ENCODE data around the gene SYNPO2. TPM values are rescaled to one million over a fixed set of nuclear protein-coding genes. Genes with fewer than 3 reads are reported as not detected.

The SYNPO2 gene
- total RNA-seq, 1 experiment from 2014 or later = 0.04 TPM

DNA sequence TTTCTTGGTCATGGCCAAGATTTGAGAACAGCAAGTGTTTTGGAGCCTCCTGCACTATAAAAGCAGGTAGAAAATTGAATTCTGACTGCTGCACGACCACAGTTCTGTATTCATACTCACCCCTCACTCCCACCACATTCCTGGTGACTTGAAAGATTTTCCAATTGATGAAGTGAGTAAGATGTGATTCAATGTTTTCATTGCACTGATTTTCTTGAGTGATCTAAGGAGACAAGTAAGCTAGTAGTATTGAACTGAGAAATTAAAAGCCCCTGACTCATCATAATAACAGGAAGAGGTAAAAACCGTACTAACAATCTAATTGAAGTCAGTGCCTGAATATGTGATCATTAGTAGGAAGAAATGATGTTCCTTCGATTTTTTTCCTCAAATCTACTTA is 46.6 kb upstream of the SYNPO2 start:
- no peaks in the 10 kb centered on the region for H3K27me3 ChIP-seq (ENCODE audit: low read length)
- no peak overlapping the region for H3K4me3 ChIP-seq (ENCODE audit: low read length)
- no peaks in the 10 kb centered on the region for H3K9me2 ChIP-seq (replicated peaks; ENCODE audit: low read length)
- TF ChIP-seq EZH2 (IDR thresholded peaks at IDR 0.05; ENCODE audit: low read length, unreplicated experiment) = no peak
- no peak for TF ChIP-seq EZH2phosphoT487 (IDR thresholded peaks at IDR 0.05; ENCODE audit: borderline replicate concordance, low read length)
- TF ChIP-seq CTCF (conservative IDR thresholded peaks at IDR 0.05; ENCODE audit: low read depth, low read length) = no peak
- CTCF ChIA-PET = interaction anchor here (0.6 kb wide), 1 partner anchor 23 kb away, joined by 3 read pairs; no protein-coding TSS in a partner anchor
- peak overlapping the region; percentile 75 for H3K27ac ChIP-seq (ENCODE audit: low read length)
- DNase-seq = peak; percentile 89
- H3K4me2 ChIP-seq (ENCODE audit: low read length) = peak overlapping the region; percentile 62
- no peaks in the 10 kb centered on the region for H4K20me1 ChIP-seq (ENCODE audit: low read length)
- H3K36me3 ChIP-seq (ENCODE audit: low read depth, low read length) = no peaks in the 10 kb centered on the region
- POLR2A ChIA-PET (ENCODE audit: unreplicated experiment) = interaction anchor here (0.6 kb wide), 1 partner anchor 136 kb away, joined by 3 read pairs; no protein-coding TSS in a partner anchor
- no peaks in the 10 kb centered on the region for H3K79me2 ChIP-seq (ENCODE audit: low read length)
- H3K9me3 ChIP-seq (ENCODE audit: low read length) = no peaks in the 10 kb centered on the region
- no peak overlapping the region for H3K9ac ChIP-seq (ENCODE audit: low read length)
- H2AFZ ChIP-seq (ENCODE audit: low read length) = no peak overlapping the region
- BruUV-seq (replicated peaks) = no TSS peak
- ATAC-seq = peak; percentile 93
- intact Hi-C loops (cut with micrococcal nuclease) = no loop called here
- H3K4me1 ChIP-seq (ENCODE audit: insufficient read depth, low read length) = peaks cover 26% of the 10 kb centered on the region
- H3F3A ChIP-seq (ENCODE audit: low read length, unreplicated experiment) = peaks cover 4% of the 10 kb centered on the region

GRCh38 chr4:118843237-118843636 is 45.4 kb upstream of the SYNPO2 start:
- ChIA-PET POLR2A (ENCODE audit: unreplicated experiment) (no interaction called here), CTCF (no interaction called here)
- H3K4me2 ChIP-seq (ENCODE audit: low read length) = no peak overlapping the region
- DNase-seq (no peak), ATAC-seq (no peak)
- H3K27ac ChIP-seq (ENCODE audit: low read length) = no peak overlapping the region
- H3K9me2 ChIP-seq (replicated peaks; ENCODE audit: low read length) = no peaks in the 10 kb centered on the region
- intact Hi-C loops (cut with micrococcal nuclease) = no loop called here
- H3K36me3 ChIP-seq (ENCODE audit: low read depth, low read length) = no peaks in the 10 kb centered on the region
- H3K4me3 ChIP-seq (ENCODE audit: low read length) = no peak overlapping the region
- no peaks in the 10 kb centered on the region for H3K27me3 ChIP-seq (ENCODE audit: low read length)
- H3K4me1 ChIP-seq (ENCODE audit: insufficient read depth, low read length) = peaks cover 24% of the 10 kb centered on the region
- H2AFZ ChIP-seq (ENCODE audit: low read length) = no peak overlapping the region
- no peaks in the 10 kb centered on the region for H4K20me1 ChIP-seq (ENCODE audit: low read length)
- H3K79me2 ChIP-seq (ENCODE audit: low read length) = no peaks in the 10 kb centered on the region
- H3K9ac ChIP-seq (ENCODE audit: low read length) = no peak overlapping the region
- no peaks in the 10 kb centered on the region for H3K9me3 ChIP-seq (ENCODE audit: low read length)
- TF ChIP-seq EZH2 (IDR thresholded peaks at IDR 0.05; ENCODE audit: low read length, unreplicated experiment) = no peak
- TF ChIP-seq CTCF (conservative IDR thresholded peaks at IDR 0.05; ENCODE audit: low read depth, low read length) = no peak
- no peak for TF ChIP-seq EZH2phosphoT487 (IDR thresholded peaks at IDR 0.05; ENCODE audit: borderline replicate concordance, low read length)
- peaks cover 4% of the 10 kb centered on the region for H3F3A ChIP-seq (ENCODE audit: low read length, unreplicated experiment)
- BruUV-seq (replicated peaks) = no TSS peak

DNA sequence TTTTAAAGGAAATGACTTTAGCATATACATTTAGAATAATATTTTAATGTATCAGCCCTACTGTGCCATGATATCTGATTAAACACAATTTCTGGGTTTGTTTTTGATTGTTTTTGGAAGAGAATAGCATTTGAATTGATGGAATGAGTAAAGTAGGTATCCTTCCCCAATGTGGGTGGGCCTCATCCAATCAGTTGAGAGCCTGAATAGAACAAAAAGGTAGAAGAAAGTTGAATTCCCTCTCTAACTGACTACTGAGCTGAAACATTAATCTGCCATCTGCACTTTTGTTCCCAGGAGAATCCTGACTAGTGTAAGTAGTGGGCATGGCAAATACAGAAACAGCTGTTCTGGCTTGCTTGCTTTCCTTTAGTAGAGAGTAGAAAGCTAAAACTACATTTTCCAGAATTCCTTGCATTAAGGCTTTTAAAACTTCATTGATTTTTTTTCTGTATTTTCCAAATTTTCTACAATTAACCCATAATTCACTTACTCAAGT is 43.1 kb upstream of the SYNPO2 start:
- TF ChIP-seq CTCF (conservative IDR thresholded peaks at IDR 0.05; ENCODE audit: low read depth, low read length) (no peak), EZH2phosphoT487 (IDR thresholded peaks at IDR 0.05; ENCODE audit: borderline replicate concordance, low read length) (no peak), EZH2 (IDR thresholded peaks at IDR 0.05; ENCODE audit: low read length, unreplicated experiment) (no peak)
- no peak overlapping the region for H3K4me2 ChIP-seq (ENCODE audit: low read length)
- H3K4me3 ChIP-seq (ENCODE audit: low read length) = no peak overlapping the region
- H3K27ac ChIP-seq (ENCODE audit: low read length) = no peak overlapping the region
- ChIA-PET CTCF (no interaction called here), POLR2A (ENCODE audit: unreplicated experiment) (no interaction called here)
- no peaks in the 10 kb centered on the region for H3K79me2 ChIP-seq (ENCODE audit: low read length)
- no peaks in the 10 kb centered on the region for H3K9me3 ChIP-seq (ENCODE audit: low read length)
- peaks cover 24% of the 10 kb centered on the region for H3K4me1 ChIP-seq (ENCODE audit: insufficient read depth, low read length)
- H3K9me2 ChIP-seq (replicated peaks; ENCODE audit: low read length) = no peaks in the 10 kb centered on the region
- H2AFZ ChIP-seq (ENCODE audit: low read length) = no peak overlapping the region
- peaks cover 4% of the 10 kb centered on the region for H3F3A ChIP-seq (ENCODE audit: low read length, unreplicated experiment)
- no peaks in the 10 kb centered on the region for H4K20me1 ChIP-seq (ENCODE audit: low read length)
- H3K36me3 ChIP-seq (ENCODE audit: low read depth, low read length) = no peaks in the 10 kb centered on the region
- ATAC-seq (no peak), DNase-seq (no peak)
- no peak overlapping the region for H3K9ac ChIP-seq (ENCODE audit: low read length)
- no TSS peak for BruUV-seq (replicated peaks)
- no peaks in the 10 kb centered on the region for H3K27me3 ChIP-seq (ENCODE audit: low read length)
- intact Hi-C loops (cut with micrococcal nuclease) = no loop called here
